Measurements from ENCODE around the gene SRD5A3.

The SRD5A3 gene

GRCh38 chr4:55399581-55399980, 53.5 kb downstream of the SRD5A3 start:
- H3K4me3 ChIP-seq (ENCODE audit: insufficient read depth, low read depth, low read length, poor library complexity, severe bottlenecking): no peak overlapping the region
- H3K4me1 ChIP-seq (ENCODE audit: control insufficient read depth, insufficient read depth, low read length, poor library complexity, severe bottlenecking): peaks cover 16% of the 10 kb centered on the region
- H3K9me3 ChIP-seq (ENCODE audit: control insufficient read depth, low read length): no peaks in the 10 kb centered on the region
- H3K36me3 ChIP-seq (ENCODE audit: control insufficient read depth, insufficient read depth, low read length): peaks cover 9% of the 10 kb centered on the region
- no peak for DNase-seq
- no peaks in the 10 kb centered on the region for H3K27me3 ChIP-seq (replicated peaks; ENCODE audit: control insufficient read depth, insufficient read depth, low read length, poor library complexity, severe bottlenecking)
- no peak overlapping the region for H3K27ac ChIP-seq (ENCODE audit: insufficient read depth, low read length, poor library complexity, severe bottlenecking)

DNA sequence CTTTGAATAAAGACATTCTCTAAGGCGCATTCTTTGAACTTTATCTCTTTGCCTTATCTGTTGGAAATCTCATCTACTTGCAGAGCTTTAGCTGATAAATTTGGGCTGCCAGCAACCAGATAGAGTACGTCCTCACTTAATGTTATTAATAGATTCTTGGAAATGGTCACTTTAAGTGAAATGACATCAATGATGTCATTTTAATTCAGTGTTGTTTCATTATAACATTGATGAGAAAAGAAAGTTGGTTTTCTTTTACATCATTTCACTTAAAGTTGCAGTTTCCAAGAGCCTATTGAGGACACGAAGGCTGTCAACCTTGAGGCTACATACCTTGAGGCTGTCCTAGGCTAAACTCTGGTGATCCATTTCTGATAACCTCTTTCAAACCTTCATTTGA, 59.0 kb downstream of the SRD5A3 start:
- Histone ChIP-seq H3K36me3 (ENCODE audit: control insufficient read depth, insufficient read depth, low read length) (peaks cover 20% of the 10 kb centered on the region), H3K27me3 (replicated peaks; ENCODE audit: control insufficient read depth, insufficient read depth, low read length, poor library complexity, severe bottlenecking) (no peaks in the 10 kb centered on the region), H3K4me1 (ENCODE audit: control insufficient read depth, insufficient read depth, low read length, poor library complexity, severe bottlenecking) (no peaks in the 10 kb centered on the region), H3K9me3 (ENCODE audit: control insufficient read depth, low read length) (no peaks in the 10 kb centered on the region), H3K4me3 (ENCODE audit: insufficient read depth, low read depth, low read length, poor library complexity, severe bottlenecking) (no peak overlapping the region), H3K27ac (ENCODE audit: insufficient read depth, low read length, poor library complexity, severe bottlenecking) (no peak overlapping the region)
- DNase-seq: no peak

GRCh38 chr4:55406545-55406944, 60.5 kb downstream of the SRD5A3 start:
- no peak overlapping the region for H3K4me3 ChIP-seq (ENCODE audit: insufficient read depth, low read depth, low read length, poor library complexity, severe bottlenecking)

DNA sequence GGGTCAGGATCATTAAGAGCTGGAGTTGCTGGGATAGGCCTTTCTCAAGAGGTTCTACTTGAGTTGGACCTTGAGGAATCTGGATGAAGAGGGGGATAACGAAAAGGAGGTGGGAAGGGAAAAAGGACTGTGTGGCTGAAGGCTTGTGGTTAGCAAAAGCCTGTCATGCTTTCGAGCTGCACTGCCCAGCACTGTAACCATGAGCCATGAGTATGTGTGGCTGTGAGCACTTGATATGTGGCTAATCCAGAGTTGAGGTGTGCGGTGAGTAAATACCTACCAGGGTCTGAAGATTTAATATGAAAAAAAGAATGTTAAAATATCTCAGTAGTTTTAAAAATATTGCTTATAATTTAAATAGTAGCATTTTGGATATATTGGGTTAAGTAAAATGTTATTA, 61.1 kb downstream of the SRD5A3 start:
- Histone ChIP-seq H3K27ac (ENCODE audit: insufficient read depth, low read length, poor library complexity, severe bottlenecking) (no peak overlapping the region), H3K4me3 (ENCODE audit: insufficient read depth, low read depth, low read length, poor library complexity, severe bottlenecking) (no peak overlapping the region), H3K36me3 (ENCODE audit: control insufficient read depth, insufficient read depth, low read length) (peaks cover 17% of the 10 kb centered on the region), H3K9me3 (ENCODE audit: control insufficient read depth, low read length) (no peaks in the 10 kb centered on the region), H3K27me3 (replicated peaks; ENCODE audit: control insufficient read depth, insufficient read depth, low read length, poor library complexity, severe bottlenecking) (no peaks in the 10 kb centered on the region), H3K4me1 (ENCODE audit: control insufficient read depth, insufficient read depth, low read length, poor library complexity, severe bottlenecking) (no peaks in the 10 kb centered on the region)
- DNase-seq: no peak

More at GRCh38 chr4:55406545-55406944, 60.5 kb downstream of the SRD5A3 start:
- Histone ChIP-seq H3K36me3 (ENCODE audit: control insufficient read depth, insufficient read depth, low read length) (peaks cover 14% of the 10 kb centered on the region), H3K4me1 (ENCODE audit: control insufficient read depth, insufficient read depth, low read length, poor library complexity, severe bottlenecking) (no peaks in the 10 kb centered on the region), H3K27ac (ENCODE audit: insufficient read depth, low read length, poor library complexity, severe bottlenecking) (no peak overlapping the region), H3K27me3 (replicated peaks; ENCODE audit: control insufficient read depth, insufficient read depth, low read length, poor library complexity, severe bottlenecking) (no peaks in the 10 kb centered on the region), H3K9me3 (ENCODE audit: control insufficient read depth, low read length) (no peaks in the 10 kb centered on the region)
- no peak for DNase-seq

DNA sequence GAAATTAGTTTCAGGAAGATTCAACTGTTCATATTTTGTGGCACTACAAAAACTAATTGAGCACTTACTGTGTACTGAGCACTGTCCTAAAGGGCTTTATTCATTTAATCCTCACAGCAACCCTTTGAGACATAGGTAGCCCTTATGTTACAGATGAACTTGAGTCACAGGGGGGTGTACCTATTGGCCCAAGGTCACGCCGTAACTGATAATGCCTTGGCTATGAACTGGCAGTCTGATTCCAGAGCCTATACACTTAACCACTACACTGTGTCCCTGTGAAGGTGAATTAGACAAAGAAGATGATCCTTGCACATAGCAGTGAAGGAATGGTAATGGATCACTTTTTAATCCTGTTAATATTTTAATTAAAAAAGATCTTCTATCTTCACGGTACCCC, 61.7 kb downstream of the SRD5A3 start:
- H3K36me3 ChIP-seq (ENCODE audit: control insufficient read depth, insufficient read depth, low read length): peaks cover 17% of the 10 kb centered on the region
- H3K4me1 ChIP-seq (ENCODE audit: control insufficient read depth, insufficient read depth, low read length, poor library complexity, severe bottlenecking): no peaks in the 10 kb centered on the region
- H3K27me3 ChIP-seq (replicated peaks; ENCODE audit: control insufficient read depth, insufficient read depth, low read length, poor library complexity, severe bottlenecking): no peaks in the 10 kb centered on the region
- H3K27ac ChIP-seq (ENCODE audit: insufficient read depth, low read length, poor library complexity, severe bottlenecking): no peak overlapping the region
- no peaks in the 10 kb centered on the region for H3K9me3 ChIP-seq (ENCODE audit: control insufficient read depth, low read length)
- no peak for DNase-seq
- H3K4me3 ChIP-seq (ENCODE audit: insufficient read depth, low read depth, low read length, poor library complexity, severe bottlenecking): no peak overlapping the region

- H3K9me3 ChIP-seq (ENCODE audit: control insufficient read depth, low read length): no peaks in the 10 kb centered on the region
- H3K36me3 ChIP-seq (ENCODE audit: control insufficient read depth, insufficient read depth, low read length): peaks cover 17% of the 10 kb centered on the region
- H3K4me1 ChIP-seq (ENCODE audit: control insufficient read depth, insufficient read depth, low read length, poor library complexity, severe bottlenecking): no peaks in the 10 kb centered on the region
- H3K4me3 ChIP-seq (ENCODE audit: insufficient read depth, low read depth, low read length, poor library complexity, severe bottlenecking): no peak overlapping the region
- no peaks in the 10 kb centered on the region for H3K27me3 ChIP-seq (replicated peaks; ENCODE audit: control insufficient read depth, insufficient read depth, low read length, poor library complexity, severe bottlenecking)
- DNase-seq: no peak
- H3K27ac ChIP-seq (ENCODE audit: insufficient read depth, low read length, poor library complexity, severe bottlenecking): no peak overlapping the region
These were observed 63.6 kb downstream of the SRD5A3 start for GRCh38 chr4:55409468-55410171.

DNA sequence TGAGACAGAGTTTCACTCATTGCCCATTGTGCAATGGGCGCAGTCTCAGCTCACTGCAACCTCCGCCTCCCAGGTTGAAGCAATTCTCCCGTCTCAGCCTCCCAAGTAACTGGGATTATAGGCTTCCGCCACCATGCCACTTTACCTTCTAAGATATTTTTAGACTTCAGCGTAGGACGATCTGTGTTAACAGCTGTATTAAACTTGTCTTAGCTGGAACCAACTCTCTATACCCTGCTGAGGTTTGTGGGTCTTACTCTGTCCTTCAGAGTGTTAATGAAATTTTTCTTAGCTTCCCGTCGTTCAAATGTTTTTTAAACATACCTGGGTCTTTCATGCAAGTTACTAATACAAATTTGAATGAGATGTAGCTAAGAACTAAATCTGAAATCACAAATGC, 64.4 kb downstream of the SRD5A3 start:
- H3K27me3 ChIP-seq (replicated peaks; ENCODE audit: control insufficient read depth, insufficient read depth, low read length, poor library complexity, severe bottlenecking): no peaks in the 10 kb centered on the region
- no peak overlapping the region for H3K27ac ChIP-seq (ENCODE audit: insufficient read depth, low read length, poor library complexity, severe bottlenecking)
- H3K36me3 ChIP-seq (ENCODE audit: control insufficient read depth, insufficient read depth, low read length): peaks cover 20% of the 10 kb centered on the region
- no peaks in the 10 kb centered on the region for H3K4me1 ChIP-seq (ENCODE audit: control insufficient read depth, insufficient read depth, low read length, poor library complexity, severe bottlenecking)
- no peak overlapping the region for H3K4me3 ChIP-seq (ENCODE audit: insufficient read depth, low read depth, low read length, poor library complexity, severe bottlenecking)
- no peak for DNase-seq
- no peaks in the 10 kb centered on the region for H3K9me3 ChIP-seq (ENCODE audit: control insufficient read depth, low read length)

GRCh38 chr4:55411621-55412020, 65.6 kb downstream of the SRD5A3 start:
- Histone ChIP-seq H3K36me3 (ENCODE audit: control insufficient read depth, insufficient read depth, low read length) (peaks cover 18% of the 10 kb centered on the region), H3K9me3 (ENCODE audit: control insufficient read depth, low read length) (no peaks in the 10 kb centered on the region), H3K4me1 (ENCODE audit: control insufficient read depth, insufficient read depth, low read length, poor library complexity, severe bottlenecking) (no peaks in the 10 kb centered on the region), H3K4me3 (ENCODE audit: insufficient read depth, low read depth, low read length, poor library complexity, severe bottlenecking) (no peak overlapping the region), H3K27me3 (replicated peaks; ENCODE audit: control insufficient read depth, insufficient read depth, low read length, poor library complexity, severe bottlenecking) (no peaks in the 10 kb centered on the region), H3K27ac (ENCODE audit: insufficient read depth, low read length, poor library complexity, severe bottlenecking) (no peak overlapping the region)
- no peak for DNase-seq

DNA sequence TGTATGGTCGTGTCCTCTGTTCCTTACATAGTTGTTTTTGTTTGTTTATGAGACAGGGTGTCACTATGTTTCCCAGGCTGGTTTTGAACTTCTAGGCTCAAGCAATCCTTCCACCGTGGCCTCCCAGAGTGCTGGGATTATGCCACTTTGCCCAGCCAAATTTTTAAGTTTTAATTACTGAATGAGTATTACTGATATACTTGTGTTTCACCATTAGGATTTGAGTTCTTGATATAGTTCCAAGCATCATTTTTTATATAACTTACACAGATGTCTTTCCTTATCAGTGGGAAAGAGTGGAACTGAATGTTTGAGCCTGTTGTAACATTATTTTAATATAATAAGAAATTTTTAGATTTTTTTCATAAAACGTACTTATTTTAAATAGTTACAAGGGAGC, 70.1 kb downstream of the SRD5A3 start:
- H3K4me3 ChIP-seq (ENCODE audit: insufficient read depth, low read depth, low read length, poor library complexity, severe bottlenecking): no peak overlapping the region
- no peak for DNase-seq
- H3K27me3 ChIP-seq (replicated peaks; ENCODE audit: control insufficient read depth, insufficient read depth, low read length, poor library complexity, severe bottlenecking): no peaks in the 10 kb centered on the region
- no peaks in the 10 kb centered on the region for H3K9me3 ChIP-seq (ENCODE audit: control insufficient read depth, low read length)
- H3K4me1 ChIP-seq (ENCODE audit: control insufficient read depth, insufficient read depth, low read length, poor library complexity, severe bottlenecking): no peaks in the 10 kb centered on the region
- H3K27ac ChIP-seq (ENCODE audit: insufficient read depth, low read length, poor library complexity, severe bottlenecking): no peak overlapping the region
- peaks cover 41% of the 10 kb centered on the region for H3K36me3 ChIP-seq (ENCODE audit: control insufficient read depth, insufficient read depth, low read length)
